AG10803 (cell line): ENCODE results near the gene RAD52.

Source experiments
- DNase-seq: peaks from one replicate; pipeline ENCODE4 v3.0.0; 2010; ENCODE audit warnings: low read depth
- H3K4me3 ChIP-seq: 2 replicates; pipeline ENCODE4 v1.5.1; 2011; ENCODE audit warnings: mild to moderate bottlenecking, low read length, control low read depth
- TF ChIP-seq, protein P1 (sequence below): conservative IDR thresholded peaks from 2 replicates; pipeline ENCODE4 v1.5.1; 2011; ENCODE audit warnings: mild to moderate bottlenecking, low read length, control low read depth, inconsistent platforms

RAD52 gene

DNA sequence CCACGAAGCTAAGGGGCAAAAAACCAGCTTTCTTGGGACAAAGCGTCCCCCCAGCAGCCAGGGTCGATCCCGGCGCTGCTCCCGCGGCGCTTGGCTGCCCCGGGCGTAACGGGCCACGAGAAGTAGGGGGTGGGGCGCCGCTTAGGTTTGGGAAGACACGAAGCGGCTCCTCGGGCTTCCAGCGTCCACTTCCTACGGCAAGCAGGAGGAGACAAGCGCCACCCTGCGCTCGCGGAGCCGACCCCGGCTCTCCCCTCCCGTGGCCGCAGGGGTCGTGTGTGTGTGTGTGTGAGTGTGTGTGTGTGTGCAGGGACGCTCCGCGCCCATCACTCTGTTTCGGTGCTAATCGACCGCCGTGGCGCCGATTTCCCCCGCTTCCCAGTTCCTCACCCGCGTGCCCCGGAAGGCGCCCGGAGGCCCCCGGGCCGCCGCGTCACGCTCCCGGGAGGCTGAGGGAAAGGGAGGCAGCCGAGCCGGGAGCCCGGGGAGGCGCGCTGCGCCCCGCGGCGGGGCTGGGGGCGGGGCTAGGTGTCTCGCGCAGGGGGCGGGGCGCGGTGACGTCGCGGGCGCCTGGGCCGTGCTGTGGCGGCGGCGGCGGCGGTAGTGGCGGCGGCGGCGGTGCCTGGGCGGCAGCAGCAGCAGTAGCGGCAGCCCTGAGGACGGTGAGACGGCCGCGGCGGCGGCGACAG is 41.3 kb upstream of the RAD52 start, which contains the start of gene ERC1:
Gene ERC1 (plus strand): TSS at position 563 of the 689 bp plus-strand sequence. CDS start 36,681 bp downstream, outside the sequence.
- TF ChIP-seq, protein P1, sequence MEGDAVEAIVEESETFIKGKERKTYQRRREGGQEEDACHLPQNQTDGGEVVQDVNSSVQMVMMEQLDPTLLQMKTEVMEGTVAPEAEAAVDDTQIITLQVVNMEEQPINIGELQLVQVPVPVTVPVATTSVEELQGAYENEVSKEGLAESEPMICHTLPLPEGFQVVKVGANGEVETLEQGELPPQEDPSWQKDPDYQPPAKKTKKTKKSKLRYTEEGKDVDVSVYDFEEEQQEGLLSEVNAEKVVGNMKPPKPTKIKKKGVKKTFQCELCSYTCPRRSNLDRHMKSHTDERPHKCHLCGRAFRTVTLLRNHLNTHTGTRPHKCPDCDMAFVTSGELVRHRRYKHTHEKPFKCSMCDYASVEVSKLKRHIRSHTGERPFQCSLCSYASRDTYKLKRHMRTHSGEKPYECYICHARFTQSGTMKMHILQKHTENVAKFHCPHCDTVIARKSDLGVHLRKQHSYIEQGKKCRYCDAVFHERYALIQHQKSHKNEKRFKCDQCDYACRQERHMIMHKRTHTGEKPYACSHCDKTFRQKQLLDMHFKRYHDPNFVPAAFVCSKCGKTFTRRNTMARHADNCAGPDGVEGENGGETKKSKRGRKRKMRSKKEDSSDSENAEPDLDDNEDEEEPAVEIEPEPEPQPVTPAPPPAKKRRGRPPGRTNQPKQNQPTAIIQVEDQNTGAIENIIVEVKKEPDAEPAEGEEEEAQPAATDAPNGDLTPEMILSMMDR, result no peak
- DNase-seq, result peak; percentile 89
- peak within 1 kb of the TSS; percentile 82 for H3K4me3 ChIP-seq

DNA sequence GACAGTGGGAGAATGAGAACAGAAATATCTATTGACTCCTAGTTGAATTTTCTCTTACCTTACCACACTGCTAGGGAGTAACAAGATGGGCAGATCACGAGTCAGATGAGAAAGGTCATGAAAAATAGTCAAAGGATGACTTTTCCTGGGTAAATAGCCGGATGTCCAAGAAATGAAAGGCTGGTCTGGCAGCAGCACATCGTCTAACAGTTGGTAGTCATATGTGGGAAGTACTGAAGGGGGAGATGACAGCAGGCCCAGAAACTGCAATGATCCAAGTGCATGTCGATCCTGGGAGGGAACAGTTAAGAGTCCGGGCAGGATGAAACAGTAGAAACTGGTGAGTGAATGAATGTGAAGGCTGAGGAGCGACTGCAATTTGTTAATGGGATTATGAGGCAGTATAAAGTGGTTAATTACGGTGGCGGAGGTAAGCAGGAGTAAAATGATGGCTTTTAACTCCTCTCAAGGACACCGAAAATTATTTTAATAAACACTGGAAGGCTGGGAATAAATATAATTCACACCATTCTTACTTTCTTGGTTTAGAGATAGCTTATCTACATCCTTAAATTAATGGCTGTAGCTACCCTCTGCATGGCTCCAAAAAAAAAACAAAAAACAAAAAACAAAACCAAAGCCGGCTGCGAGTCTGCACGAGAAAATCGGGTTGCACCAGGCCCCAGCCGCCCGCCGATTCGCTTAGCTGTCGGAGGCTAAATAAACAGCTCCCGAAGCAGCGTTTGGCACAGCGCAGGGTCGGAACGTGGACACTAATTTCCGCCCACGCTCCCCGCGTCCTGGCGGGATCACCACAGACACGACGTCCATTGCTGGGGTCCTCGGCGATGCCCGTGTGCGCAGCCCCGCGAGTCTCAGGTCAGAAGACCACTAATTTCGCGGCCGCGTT is 40.5 kb upstream of the RAD52 start:
- H3K4me3 ChIP-seq, result peak overlapping the region; percentile 82
- peak; percentile 86 for DNase-seq
- TF ChIP-seq, protein P1, result peak; percentile 35

DNA sequence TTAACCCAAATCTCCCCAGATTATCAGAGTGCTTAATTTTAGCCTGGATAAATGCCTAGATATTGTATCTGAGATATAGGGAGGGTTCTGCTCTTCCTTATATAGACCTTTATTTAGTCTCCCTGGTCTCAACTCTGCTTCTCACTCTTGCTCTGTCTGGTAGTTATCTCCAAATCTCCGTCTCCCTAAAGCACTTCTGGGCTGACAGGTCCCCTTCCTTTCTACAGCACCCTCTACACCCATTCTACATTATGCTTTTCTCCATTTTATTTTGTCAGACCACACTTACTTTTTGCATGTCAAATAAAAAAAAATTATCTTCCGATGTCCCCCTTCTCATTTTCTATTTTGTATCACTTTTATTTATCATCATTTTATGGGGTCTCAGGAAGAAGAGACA is 39.6 kb upstream of the RAD52 start:
- H3K4me3 ChIP-seq, result no peak overlapping the region; the same call in 1 of the 2 replicates
- TF ChIP-seq, protein P1, result no peak
- DNase-seq, result no peak

DNA sequence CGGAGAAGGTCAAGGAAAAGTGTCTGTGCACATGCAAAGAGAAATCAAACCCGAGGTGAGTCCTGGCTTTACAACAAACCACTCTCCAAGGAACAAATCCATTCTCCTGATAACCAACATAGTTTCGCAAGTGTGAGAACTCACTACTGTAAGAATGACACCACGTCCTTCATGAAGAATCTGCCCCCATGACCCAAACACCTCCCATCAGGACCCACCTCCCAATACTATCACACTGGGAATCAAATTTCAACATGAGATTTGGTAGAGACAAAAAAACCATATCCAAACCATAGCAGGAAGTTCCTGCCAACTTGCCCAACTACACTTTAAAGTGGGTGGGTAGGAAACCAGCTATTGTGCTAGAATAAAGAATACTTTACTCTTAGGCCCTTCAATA is 39.2 kb upstream of the RAD52 start:
- DNase-seq, result no peak
- H3K4me3 ChIP-seq, result no peak overlapping the region
- TF ChIP-seq, protein P1, result no peak

DNA sequence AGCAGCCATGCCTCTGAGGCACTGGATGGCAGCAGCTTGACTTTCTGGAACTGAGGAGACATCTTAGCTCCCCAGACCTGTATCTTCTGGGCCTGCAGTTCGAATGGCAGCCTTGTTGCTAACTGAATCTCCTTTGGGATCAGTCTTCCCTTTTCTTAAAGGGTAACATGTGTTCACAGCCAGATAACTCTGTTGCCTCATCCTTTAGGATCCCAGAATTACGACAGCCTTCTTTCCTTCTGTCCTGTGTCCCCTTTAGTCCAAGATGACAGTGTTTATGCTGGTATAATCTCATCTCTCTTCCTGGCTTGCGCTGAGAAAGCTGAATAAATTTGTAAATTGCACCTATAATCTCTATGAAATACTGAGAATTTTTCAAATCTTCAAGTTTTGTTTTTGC is 32.5 kb upstream of the RAD52 start:
- no peak overlapping the region for H3K4me3 ChIP-seq
- DNase-seq, result peak; percentile 42

DNA sequence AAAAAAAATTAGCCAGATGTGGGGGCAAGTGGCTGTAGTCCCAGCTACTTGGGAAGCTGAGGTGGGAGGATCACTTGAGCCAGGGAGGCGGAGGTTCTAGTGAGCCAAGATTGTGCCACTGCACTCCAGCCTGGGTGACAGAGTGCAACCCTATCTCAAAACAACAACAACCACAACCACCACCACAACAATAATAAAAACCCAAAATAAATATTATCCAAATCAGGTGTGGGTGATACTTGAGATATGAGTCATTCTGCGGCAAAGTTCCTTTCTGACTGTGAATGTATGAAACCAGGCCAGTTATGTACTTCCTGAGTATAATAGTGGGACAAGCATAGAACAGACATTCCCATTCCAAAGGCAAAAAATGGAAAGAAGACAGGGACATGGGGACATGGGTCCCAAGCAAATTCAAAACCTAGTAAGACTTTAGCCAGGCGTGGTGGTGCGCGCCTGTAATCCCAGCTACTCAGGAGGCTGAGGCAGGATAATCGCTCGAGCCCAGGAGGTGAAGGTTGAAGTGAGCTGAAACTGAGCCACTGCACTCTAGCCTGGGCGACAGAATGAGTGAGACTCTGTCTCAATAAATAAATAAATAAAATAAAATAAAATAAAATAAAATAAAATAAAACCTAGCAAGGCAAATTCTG is 31.8 kb upstream of the RAD52 start:
- no peak for DNase-seq
- TF ChIP-seq, protein P1, result no peak

More for the DNA sequence above, 32.5 kb upstream of the RAD52 start:
- TF ChIP-seq, protein P1, result no peak

More for the DNA sequence above, 31.8 kb upstream of the RAD52 start:
- H3K4me3 ChIP-seq, result no peak overlapping the region
